MCF 10A (cell line): Measurements from ENCODE around the gene SMG6. TPM values are rescaled to one million over a fixed set of nuclear protein-coding genes. Genes with fewer than 3 reads are reported as not detected.

ENCODE experiments used
- BruUV-seq: library from RNA; stranded (reverse); fragments of 400-500 nt; replicated peaks from 2 replicates; lab custom pipeline; 2021; lab: Mats Ljungman, UMichigan
- CTCF ChIA-PET: fragments of 300-600 bp; sonication (Branson Sonifier 250); formaldehyde crosslinking; extraction: SDS; loops from one replicate; lab custom pipeline; 2021; ENCODE audit warnings: antibody characterized with exemption, inconsistent platforms; lab: Yijun Ruan, JAX
- POLR2A ChIA-PET: fragments of 300-600, 350-650 bp; sonication (Branson Sonifier 250); formaldehyde crosslinking; extraction: SDS; loops from one replicate; lab custom pipeline; 2020; ENCODE audit warnings: antibody characterized with exemption, inconsistent platforms; lab: Yijun Ruan, JAX
- DNase-seq: peaks from one replicate; pipeline ENCODE4 v3.0.0-alpha.2; 2018; ENCODE audit not compliant: unreplicated experiment
- H3K27ac Mint-ChIP-seq: one replicate; pipeline ENCODE4 v1.8.0; 2022; ENCODE audit warnings: mild to moderate bottlenecking, low read depth, mixed read lengths; ENCODE audit not compliant: unreplicated experiment
- H3K27me3 Mint-ChIP-seq: one replicate; pipeline ENCODE4 v1.8.0; 2022; ENCODE audit warnings: mixed read lengths; ENCODE audit not compliant: insufficient read depth, unreplicated experiment
- H3K36me3 Mint-ChIP-seq: one replicate; pipeline ENCODE4 v1.8.0; 2022; ENCODE audit warnings: mild to moderate bottlenecking, moderate library complexity, mixed read lengths; ENCODE audit not compliant: insufficient read depth, unreplicated experiment
- H3K4me1 Mint-ChIP-seq: one replicate; pipeline ENCODE4 v1.8.0; 2022; ENCODE audit warnings: mixed read lengths; ENCODE audit not compliant: insufficient read depth, unreplicated experiment
- H3K4me3 Mint-ChIP-seq: one replicate; pipeline ENCODE4 v1.8.0; 2022; ENCODE audit warnings: mild to moderate bottlenecking, moderate library complexity, mixed read lengths; ENCODE audit not compliant: unreplicated experiment
- H3K9me3 Mint-ChIP-seq: one replicate; pipeline ENCODE4 v1.8.0; 2022; ENCODE audit warnings: mixed read lengths; ENCODE audit not compliant: unreplicated experiment
- intact Hi-C: fragments of 100-400 bp; cut with micrococcal nuclease; formaldehyde crosslinking; loops from 2 replicates; pipeline ENCODE4 v1.14.1; 2022
- total RNA-seq: library from RNA; stranded (reverse); gene quantifications from 2 replicates; pipeline ENCODE4 v1.2.3, GENCODE V29; 2022
- TF ChIP-seq, protein P1 (sequence below): fragments of 200-600 bp; IDR thresholded peaks from one replicate; pipeline ENCODE4 v1.8.0; 2022; ENCODE audit warnings: antibody characterized with exemption, mild to moderate bottlenecking; ENCODE audit not compliant: unreplicated experiment

SMG6 gene
- total RNA-seq, 1 experiment from 2014 or later: 17.0 TPM

DNA sequence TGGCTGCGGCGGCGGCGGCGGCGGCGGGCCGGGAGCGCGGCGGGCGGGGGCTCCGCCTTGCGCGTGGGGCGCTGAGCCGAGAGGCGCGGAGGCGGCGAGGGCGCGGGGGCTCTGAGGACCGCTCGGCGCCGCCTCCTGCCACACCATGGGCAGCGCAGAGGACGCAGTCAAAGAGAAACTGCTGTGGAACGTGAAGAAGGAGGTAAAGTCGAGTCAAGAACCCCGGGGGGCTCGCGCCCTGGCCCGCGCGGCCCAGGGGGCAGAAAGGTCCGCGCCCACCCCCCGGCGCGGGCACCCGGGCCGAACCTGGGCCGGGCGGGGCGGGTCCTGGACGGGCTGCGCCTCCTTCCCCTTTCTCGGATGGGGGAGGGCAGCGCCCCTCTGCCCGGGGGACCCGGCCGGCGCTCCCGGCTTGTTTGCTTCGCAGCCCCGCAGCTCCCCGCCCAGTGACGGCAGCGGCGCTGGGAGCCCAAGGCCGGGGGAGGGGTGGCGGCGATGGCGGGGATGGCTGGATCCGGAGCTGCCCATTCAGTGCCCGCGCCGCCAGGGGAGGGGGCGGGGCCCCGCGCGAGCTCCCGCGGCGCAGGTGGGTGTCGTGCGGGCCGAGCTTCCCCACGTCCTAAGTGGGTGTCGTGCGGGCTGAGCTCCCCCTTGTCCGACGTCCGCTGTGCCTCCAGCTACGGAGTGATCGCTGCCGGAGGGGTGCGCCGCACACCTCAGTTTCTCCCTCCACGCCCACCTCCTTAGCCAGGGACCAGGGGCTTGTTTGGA is 34.1 kb upstream of the SMG6 start:
- Mint-ChIP-seq H3K27me3 (no peaks in the 10 kb centered on the region), H3K36me3 (peaks cover 18% of the 10 kb centered on the region), H3K4me1 (peaks cover 8% of the 10 kb centered on the region), H3K4me3 (peak overlapping the region; percentile 96), H3K27ac (no peak overlapping the region), H3K9me3 (no peaks in the 10 kb centered on the region)
- TF ChIP-seq, protein P1, sequence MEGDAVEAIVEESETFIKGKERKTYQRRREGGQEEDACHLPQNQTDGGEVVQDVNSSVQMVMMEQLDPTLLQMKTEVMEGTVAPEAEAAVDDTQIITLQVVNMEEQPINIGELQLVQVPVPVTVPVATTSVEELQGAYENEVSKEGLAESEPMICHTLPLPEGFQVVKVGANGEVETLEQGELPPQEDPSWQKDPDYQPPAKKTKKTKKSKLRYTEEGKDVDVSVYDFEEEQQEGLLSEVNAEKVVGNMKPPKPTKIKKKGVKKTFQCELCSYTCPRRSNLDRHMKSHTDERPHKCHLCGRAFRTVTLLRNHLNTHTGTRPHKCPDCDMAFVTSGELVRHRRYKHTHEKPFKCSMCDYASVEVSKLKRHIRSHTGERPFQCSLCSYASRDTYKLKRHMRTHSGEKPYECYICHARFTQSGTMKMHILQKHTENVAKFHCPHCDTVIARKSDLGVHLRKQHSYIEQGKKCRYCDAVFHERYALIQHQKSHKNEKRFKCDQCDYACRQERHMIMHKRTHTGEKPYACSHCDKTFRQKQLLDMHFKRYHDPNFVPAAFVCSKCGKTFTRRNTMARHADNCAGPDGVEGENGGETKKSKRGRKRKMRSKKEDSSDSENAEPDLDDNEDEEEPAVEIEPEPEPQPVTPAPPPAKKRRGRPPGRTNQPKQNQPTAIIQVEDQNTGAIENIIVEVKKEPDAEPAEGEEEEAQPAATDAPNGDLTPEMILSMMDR: no peak
- ChIA-PET CTCF (interaction anchor here (0.6 to 2.0 kb wide), 7 partner anchors 8 to 454 kb away, joined by 3 to 7 read pairs (median 3); no protein-coding TSS in a partner anchor), POLR2A (interaction anchor here (0.6 to 5.9 kb wide), 15 partner anchors 8 to 147 kb away, joined by 3 to 111 read pairs (median 6); partner anchors contain the start of genes SMG6 and SRR)
- DNase-seq: peak; percentile 42
- no TSS peak for BruUV-seq
- intact Hi-C loops: no loop called here

DNA sequence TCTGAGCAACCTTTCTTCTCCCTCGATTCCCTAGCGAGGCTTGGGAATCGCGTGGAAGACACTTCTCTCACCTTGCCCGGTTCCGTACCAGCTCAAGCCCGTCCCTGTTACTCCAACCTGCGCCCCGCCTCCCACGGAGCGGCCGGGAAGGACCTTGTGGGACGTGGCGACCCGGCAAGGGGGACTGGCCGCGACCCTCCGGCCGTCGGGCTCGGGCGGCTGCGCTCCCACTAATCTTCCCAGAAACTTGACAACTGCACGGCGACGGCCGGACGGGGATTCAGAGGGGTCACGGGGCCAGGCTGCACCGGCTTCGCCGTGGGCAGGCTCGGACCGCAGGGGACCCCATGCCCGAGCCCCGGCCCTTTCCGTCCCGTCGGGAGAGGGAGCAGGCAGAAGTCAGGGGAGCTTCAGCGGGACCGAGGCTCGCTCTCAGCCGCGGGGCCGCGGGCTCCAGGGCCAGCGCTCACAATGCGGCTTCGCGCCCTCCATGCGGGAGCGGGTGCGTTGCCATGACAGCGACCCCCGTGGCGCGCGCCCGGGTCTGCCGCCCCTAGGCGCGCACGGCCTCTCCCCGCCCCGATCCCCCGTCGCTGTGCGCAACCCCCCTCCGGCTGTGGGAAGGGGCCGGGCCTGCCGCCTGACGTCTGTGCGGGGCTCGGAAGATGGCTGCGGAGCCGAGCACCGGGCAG is 33.4 kb upstream of the SMG6 start, which contains the start of gene SGSM2:
TSS of gene SGSM2 (plus strand) at position 650 of the 692 bp plus-strand sequence. CDS start 188 bp downstream, outside the sequence.
- TF ChIP-seq, protein P1: no peak
- intact Hi-C loops: no loop called here
- H3K27ac Mint-ChIP-seq: peak within 1 kb of the TSS; percentile 94
- DNase-seq: peak; percentile 25
- H3K4me3 Mint-ChIP-seq: peak within 1 kb of the TSS; percentile 96
- TSS peak; percentile 38 for BruUV-seq
- H3K9me3 Mint-ChIP-seq: no peaks in the 10 kb centered on the region
- POLR2A ChIA-PET: interaction anchor here (0.9 to 5.9 kb wide), 28 partner anchors 9 to 620 kb away, joined by 3 to 111 read pairs (median 6); partner anchors contain the start of genes SMG6 and SRR
- CTCF ChIA-PET: interaction anchor here (0.6 to 1.3 kb wide), 5 partner anchors 16 to 579 kb away, joined by 3 to 5 read pairs (median 3); partner anchors contain the start of genes SMG6 and SRR
- no peaks in the 10 kb centered on the region for H3K27me3 Mint-ChIP-seq
- H3K36me3 Mint-ChIP-seq: peaks cover 18% of the 10 kb centered on the region
- H3K4me1 Mint-ChIP-seq: peaks cover 8% of the 10 kb centered on the region

DNA sequence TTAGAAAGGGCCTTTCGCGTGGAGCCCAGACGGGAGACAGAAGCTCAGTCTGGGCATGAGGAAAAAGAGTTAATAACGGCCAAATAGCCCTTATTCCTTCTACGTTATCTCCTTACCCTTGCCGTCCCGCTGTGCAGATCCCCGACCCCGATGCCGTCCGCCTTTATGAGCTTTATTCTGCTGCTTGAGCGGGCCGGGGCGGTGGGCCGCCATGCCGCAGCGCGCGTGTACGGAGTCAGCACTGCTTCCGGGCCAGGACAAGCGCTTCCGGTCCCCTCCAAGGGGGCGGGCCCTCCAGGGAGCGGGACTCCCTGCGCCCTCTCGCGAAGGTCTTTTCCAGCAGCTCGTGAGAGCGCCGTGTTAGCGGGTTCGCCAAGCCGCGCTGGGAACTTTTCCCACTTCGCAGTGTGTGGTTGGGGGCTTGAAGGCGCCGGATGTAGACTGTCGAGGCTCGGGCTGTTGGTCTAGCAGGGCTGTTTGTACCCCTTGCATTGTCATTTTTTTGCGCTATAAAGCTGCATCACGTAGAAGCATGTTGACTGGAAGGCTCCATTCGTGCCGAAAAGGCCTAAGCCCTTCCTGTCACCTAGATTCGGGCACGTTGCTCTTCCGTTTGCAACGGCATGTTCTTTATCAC is 32.7 kb upstream of the SMG6 start, which contains the start of gene TSR1:
TSS of gene TSR1 (minus strand) at position 243 of the 637 bp plus-strand sequence. CDS start at position 213, 30 bp downstream.
- no TSS peak for BruUV-seq
- H3K4me1 Mint-ChIP-seq: peaks cover 8% of the 10 kb centered on the region
- CTCF ChIA-PET: interaction anchor here (0.6 to 1.3 kb wide), 4 partner anchors 16 to 578 kb away, joined by 3 to 5 read pairs (median 4); partner anchors contain the start of genes SMG6 and SRR
- no peaks in the 10 kb centered on the region for H3K27me3 Mint-ChIP-seq
- DNase-seq: peak; percentile 93
- H3K4me3 Mint-ChIP-seq: peak within 1 kb of the TSS; percentile 96
- intact Hi-C loops: no loop called here
- H3K36me3 Mint-ChIP-seq: peaks cover 18% of the 10 kb centered on the region
- TF ChIP-seq, protein P1: no peak
- POLR2A ChIA-PET: interaction anchor here (0.6 to 5.9 kb wide), 37 partner anchors 9 to 1382 kb away, joined by 3 to 111 read pairs (median 6); partner anchors contain the start of genes OVCA2, RPA1, SMG6 and SMYD4
- no peaks in the 10 kb centered on the region for H3K9me3 Mint-ChIP-seq
- peak within 1 kb of the TSS; percentile 94 for H3K27ac Mint-ChIP-seq
